Calu3 (cell line): ENCODE results near the gene BRAT1. TPM values are rescaled to one million over a fixed set of nuclear protein-coding genes. Genes with fewer than 3 reads are reported as not detected.
"Not testable (repeated sequence)": the region's sequence is repeated elsewhere in the genome, so short reads cannot be mapped to it uniquely, and the experiment has no call there.

Source experiments
- BruUV-seq: library from RNA; stranded (reverse); fragments of 400-500 nt; replicated peaks from 2 replicates; lab custom pipeline; 2021; lab: Mats Ljungman, UMichigan
- CTCF ChIA-PET: fragments of 300-600 bp; sonication (Branson Sonifier 250); formaldehyde crosslinking; loops from one replicate; lab custom pipeline; 2022; ENCODE audit warnings: antibody characterized with exemption; lab: Charles Lee
- DNase-seq: peaks from one replicate; pipeline ENCODE4 v3.0.0; 2022
- H3K27ac Mint-ChIP-seq: one replicate; pipeline ENCODE4 v1.8.0; 2022; ENCODE audit warnings: mixed read lengths; ENCODE audit not compliant: unreplicated experiment
- H3K27me3 Mint-ChIP-seq: one replicate; pipeline ENCODE4 v1.8.0; 2022; ENCODE audit warnings: mixed read lengths; ENCODE audit not compliant: unreplicated experiment
- H3K36me3 Mint-ChIP-seq: one replicate; pipeline ENCODE4 v1.8.0; 2022; ENCODE audit warnings: mild to moderate bottlenecking, moderate library complexity, mixed read lengths; ENCODE audit not compliant: insufficient read depth, unreplicated experiment
- H3K4me1 Mint-ChIP-seq: one replicate; pipeline ENCODE4 v1.8.0; 2022; ENCODE audit warnings: mild to moderate bottlenecking, low read depth, mixed read lengths; ENCODE audit not compliant: unreplicated experiment
- H3K4me3 Mint-ChIP-seq: one replicate; pipeline ENCODE4 v1.8.0; 2022; ENCODE audit warnings: mild to moderate bottlenecking, low read depth, moderate library complexity, mixed read lengths; ENCODE audit not compliant: unreplicated experiment
- H3K9me3 Mint-ChIP-seq: one replicate; pipeline ENCODE4 v1.8.0; 2022; ENCODE audit warnings: low read depth, mixed read lengths; ENCODE audit not compliant: unreplicated experiment
- CTCF ChIP-seq: fragments of 200-600 bp; IDR thresholded peaks from one replicate; pipeline ENCODE4 v1.8.0; 2022; ENCODE audit warnings: antibody characterized with exemption; ENCODE audit not compliant: unreplicated experiment
- intact Hi-C: fragments of 100-400 bp; cut with micrococcal nuclease; formaldehyde crosslinking; loops from one replicate; pipeline ENCODE4 v1.10.0; 2022; ENCODE audit not compliant: unreplicated experiment
- total RNA-seq: library from RNA; stranded (reverse); gene quantifications from 2 replicates; pipeline ENCODE4 v1.2.3, GENCODE V29; 2022

BRAT1 gene
- total RNA-seq, 1 experiment from 2014 or later, result 59.6 TPM

GRCh38 chr7:2539031-2539911, 16.1 kb downstream of the BRAT1 start:
- intact Hi-C loops, result no loop called here
- CTCF ChIA-PET, result interaction anchor here (0.6 kb wide), 1 partner anchor 67 kb away, joined by 3 read pairs; no protein-coding TSS in a partner anchor
- Mint-ChIP-seq H3K9me3 (no peaks in the 10 kb centered on the region), H3K4me1 (no peaks in the 10 kb centered on the region), H3K27ac (no peak overlapping the region), H3K27me3 (no peaks in the 10 kb centered on the region), H3K4me3 (no peak overlapping the region), H3K36me3 (peaks cover 71% of the 10 kb centered on the region)
- TF ChIP-seq CTCF, result no peak
- no TSS peak for BruUV-seq
- DNase-seq, result no peak

GRCh38 chr7:2537981-2538851, 17.1 kb downstream of the BRAT1 start:
- no peak overlapping the region for H3K4me3 Mint-ChIP-seq
- DNase-seq, result no peak
- H3K36me3 Mint-ChIP-seq, result peaks cover 60% of the 10 kb centered on the region
- peak; percentile 30 for TF ChIP-seq CTCF
- CTCF ChIA-PET, result interaction anchor here (0.5 kb wide), 1 partner anchor 46 kb away, joined by 8 read pairs; no protein-coding TSS in a partner anchor
- H3K27me3 Mint-ChIP-seq, result no peaks in the 10 kb centered on the region
- no peak overlapping the region for H3K27ac Mint-ChIP-seq
- no peaks in the 10 kb centered on the region for H3K9me3 Mint-ChIP-seq
- TSS peak; percentile 54 for BruUV-seq
- no peaks in the 10 kb centered on the region for H3K4me1 Mint-ChIP-seq
- intact Hi-C loops, result no loop called here

- H3K27me3 Mint-ChIP-seq, CTCF ChIA-PET, H3K4me1 Mint-ChIP-seq, DNase-seq, H3K4me3 Mint-ChIP-seq, H3K27ac Mint-ChIP-seq, BruUV-seq, H3K9me3 Mint-ChIP-seq, intact Hi-C loops: not testable (repeated sequence)
- peaks cover 55% of the 10 kb centered on the region for H3K36me3 Mint-ChIP-seq
Measured at GRCh38 chr7:2535872-2536627, 19.3 kb downstream of the BRAT1 start.

GRCh38 chr7:2534214-2534613, 21.1 kb downstream of the BRAT1 start:
- H3K27me3 Mint-ChIP-seq, BruUV-seq, intact Hi-C loops, H3K9me3 Mint-ChIP-seq, H3K4me3 Mint-ChIP-seq, DNase-seq, CTCF ChIA-PET, H3K27ac Mint-ChIP-seq: not testable (repeated sequence)
- Mint-ChIP-seq H3K36me3 (peaks cover 56% of the 10 kb centered on the region), H3K4me1 (peaks cover 23% of the 10 kb centered on the region)

- DNase-seq, H3K4me3 Mint-ChIP-seq, H3K9me3 Mint-ChIP-seq, H3K27ac Mint-ChIP-seq, intact Hi-C loops, CTCF ChIA-PET, H3K27me3 Mint-ChIP-seq: not testable (repeated sequence)
- Mint-ChIP-seq H3K36me3 (peaks cover 56% of the 10 kb centered on the region), H3K4me1 (peaks cover 28% of the 10 kb centered on the region)
- TSS peak; percentile 24 for BruUV-seq
Measured at GRCh38 chr7:2533566-2533965, 21.8 kb downstream of the BRAT1 start.

- H3K4me3 Mint-ChIP-seq, CTCF ChIA-PET, DNase-seq, H3K27me3 Mint-ChIP-seq, intact Hi-C loops, H3K9me3 Mint-ChIP-seq, H3K27ac Mint-ChIP-seq, BruUV-seq: not testable (repeated sequence)
- H3K36me3 Mint-ChIP-seq, result peaks cover 57% of the 10 kb centered on the region
- H3K4me1 Mint-ChIP-seq, result peaks cover 36% of the 10 kb centered on the region
Measured at GRCh38 chr7:2532816-2533215, 22.5 kb downstream of the BRAT1 start.

GRCh38 chr7:2532199-2532772, 23.0 kb downstream of the BRAT1 start:
- Mint-ChIP-seq H3K36me3 (peaks cover 57% of the 10 kb centered on the region), H3K27ac (peak overlapping the region; percentile 88), H3K4me3 (peak overlapping the region; percentile 53), H3K4me1 (peaks cover 41% of the 10 kb centered on the region)
- BruUV-seq, result TSS peak; percentile 10
- H3K27me3 Mint-ChIP-seq, H3K9me3 Mint-ChIP-seq, DNase-seq, CTCF ChIA-PET, intact Hi-C loops: not testable (repeated sequence)
